GM04504 (cell line): Measurements from ENCODE around the gene CALML5.
A peak's percentile ranks its signal among the peaks of the same experiment; 100 is the strongest.

Source experiments
- DNase-seq: peaks from one replicate; pipeline ENCODE4 v3.0.0-alpha.2; 2012; ENCODE audit warnings: low read depth

CALML5 gene

GRCh38 chr10:5499493-5500140 is at the start of gene CALML5:
Gene CALML5, minus strand, starts transcription at chr10:5499570. Its CDS starts 132 bp downstream, at chr10:5499438.
- no peak for DNase-seq

DNA sequence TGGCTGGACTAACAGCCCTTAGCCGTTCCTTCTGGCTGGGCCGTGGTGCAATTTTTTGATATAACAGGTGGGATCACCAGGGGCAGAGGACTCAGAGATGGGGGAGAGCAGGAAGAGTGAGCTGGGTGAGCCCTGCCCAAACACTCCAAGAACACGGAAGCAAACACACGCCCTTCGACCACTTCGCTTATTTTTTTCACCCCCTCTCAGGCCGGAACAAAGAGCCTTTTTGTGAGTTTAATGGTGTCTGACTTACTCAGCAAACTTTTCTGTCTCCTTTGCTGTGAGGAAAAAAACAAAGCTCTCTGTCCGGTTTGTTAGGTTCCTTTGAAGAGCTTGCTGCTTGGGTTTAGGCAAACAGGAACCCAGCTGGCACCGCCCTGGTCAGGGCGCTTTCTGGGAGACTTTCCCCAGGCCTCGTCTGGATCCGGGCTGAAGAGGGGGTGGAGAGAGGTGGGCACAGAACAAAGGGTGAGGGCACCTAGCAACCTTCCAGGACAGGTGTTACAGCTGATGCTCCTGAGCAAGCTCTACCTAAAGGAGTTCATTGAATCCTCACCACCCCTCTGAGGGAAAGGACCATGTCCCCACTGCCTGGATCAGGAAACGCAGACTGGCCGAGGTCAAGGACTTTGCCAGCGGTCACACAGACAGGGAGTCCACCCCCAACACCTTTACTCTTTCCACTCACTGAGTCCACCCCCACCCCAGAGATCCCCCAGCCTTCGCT is 48.7 kb upstream of the CALML5 start:
- no peak for DNase-seq

DNA sequence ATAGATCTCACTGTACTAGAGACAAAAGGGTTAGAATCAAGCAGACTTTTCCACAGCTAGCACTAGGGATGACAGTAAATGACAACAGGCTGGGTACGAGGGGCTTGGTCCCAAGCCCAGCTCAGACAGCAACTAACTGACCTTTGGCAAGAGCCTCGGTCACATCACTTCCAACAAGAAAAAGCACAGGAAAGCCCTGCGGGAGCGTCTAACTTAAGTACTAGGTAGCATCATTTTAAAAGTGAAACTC is 48.2 kb upstream of the CALML5 start:
- DNase-seq, result no peak

- DNase-seq, result no peak
Measured at GRCh38 chr10:5546891-5547680, 47.7 kb upstream of the CALML5 start.

DNA sequence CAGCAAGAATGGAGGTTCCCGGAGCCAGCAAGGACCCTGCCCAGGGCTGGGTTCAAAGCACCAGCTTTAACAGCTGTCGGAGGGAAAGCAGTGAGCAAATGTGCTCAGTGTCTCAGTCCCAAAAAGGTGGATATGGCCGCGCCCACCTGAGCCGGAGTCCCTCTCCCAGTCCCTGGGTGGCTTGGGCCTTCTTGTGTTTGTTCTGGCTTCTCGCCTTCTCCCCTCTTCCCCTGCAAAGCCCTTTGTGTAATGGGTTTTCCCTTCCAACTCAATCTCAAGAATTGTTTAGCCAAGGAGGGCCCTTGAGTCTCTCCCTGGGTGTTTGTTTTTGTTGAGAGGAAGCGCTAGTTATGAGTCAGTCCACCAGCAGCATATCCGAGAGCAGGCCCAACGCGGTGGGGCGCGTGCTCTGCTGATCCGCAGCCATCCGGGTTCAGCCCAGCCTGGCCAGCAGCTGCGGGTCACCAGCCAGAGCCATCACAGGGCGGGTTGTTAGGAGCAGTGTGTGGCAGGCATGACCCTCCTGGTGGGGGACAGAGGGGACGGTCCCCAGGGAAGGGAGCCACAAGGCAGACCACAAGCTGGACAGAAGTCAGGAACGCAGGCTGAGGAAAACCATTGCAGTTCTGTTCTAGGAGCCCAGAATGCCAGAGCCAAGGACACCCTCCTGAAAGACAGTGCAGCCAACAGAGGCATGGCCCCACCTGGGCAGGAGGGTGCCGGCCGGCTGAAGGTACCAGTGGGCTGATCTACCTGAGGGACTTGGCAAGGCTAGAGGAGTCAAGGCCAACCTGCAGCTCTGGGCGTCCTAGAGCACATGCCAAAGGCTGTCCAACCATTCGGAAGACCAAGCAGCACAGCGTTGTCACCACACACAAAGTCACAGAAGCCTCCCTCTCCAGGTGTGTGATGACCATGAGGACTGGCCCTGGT is 46.7 kb upstream of the CALML5 start:
- DNase-seq, result no peak

GRCh38 chr10:5545426-5545777 is 46.0 kb upstream of the CALML5 start:
- no peak for DNase-seq

- DNase-seq, result no peak
Measured at GRCh38 chr10:5545011-5545410, 45.6 kb upstream of the CALML5 start.

DNA sequence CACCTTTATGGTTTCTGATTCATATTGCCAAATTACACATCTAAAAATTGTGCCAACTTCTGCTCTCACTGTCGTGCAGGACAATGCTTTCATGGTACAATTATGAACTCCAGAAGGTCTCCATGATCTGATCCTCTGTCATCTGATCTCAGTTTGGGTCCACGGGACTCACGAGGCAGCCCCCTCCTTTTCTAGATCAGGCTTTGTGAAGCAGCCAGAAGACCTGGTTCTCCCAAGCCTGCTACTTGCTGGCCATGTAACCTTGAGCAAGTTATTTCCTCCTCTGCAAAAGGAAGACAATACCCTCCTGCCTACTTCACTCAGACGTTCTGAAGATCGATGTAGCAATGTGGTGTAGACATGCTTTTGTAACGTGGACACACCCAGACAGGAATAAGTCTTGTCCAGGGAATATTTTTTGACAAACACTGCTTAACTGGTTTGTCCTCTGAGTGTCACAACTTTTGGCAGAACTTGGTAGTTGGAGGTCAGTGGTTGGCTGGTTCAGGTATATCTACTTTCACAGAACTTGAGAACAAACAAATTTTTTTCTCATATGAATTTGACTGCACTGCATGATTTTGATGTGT is 44.9 kb upstream of the CALML5 start:
- no peak for DNase-seq

DNA sequence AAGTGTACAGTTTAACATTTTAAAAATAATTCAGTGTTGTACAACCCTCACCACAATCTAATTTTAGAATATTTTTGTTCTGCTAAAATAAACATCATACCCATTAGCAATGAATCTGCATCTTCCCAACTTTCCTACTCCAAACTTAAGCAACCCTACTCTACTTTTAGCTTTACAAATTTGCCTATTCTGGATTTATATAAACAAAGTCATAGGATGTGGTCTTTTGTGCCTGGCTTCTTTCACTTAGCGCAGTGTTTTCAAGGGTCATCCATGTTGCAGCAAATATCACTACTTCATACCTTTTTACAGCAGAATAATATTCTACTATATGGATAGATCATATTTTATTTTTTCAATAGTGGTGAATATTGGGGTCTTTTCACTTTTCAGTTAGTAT is 44.3 kb upstream of the CALML5 start:
- DNase-seq, result no peak

DNA sequence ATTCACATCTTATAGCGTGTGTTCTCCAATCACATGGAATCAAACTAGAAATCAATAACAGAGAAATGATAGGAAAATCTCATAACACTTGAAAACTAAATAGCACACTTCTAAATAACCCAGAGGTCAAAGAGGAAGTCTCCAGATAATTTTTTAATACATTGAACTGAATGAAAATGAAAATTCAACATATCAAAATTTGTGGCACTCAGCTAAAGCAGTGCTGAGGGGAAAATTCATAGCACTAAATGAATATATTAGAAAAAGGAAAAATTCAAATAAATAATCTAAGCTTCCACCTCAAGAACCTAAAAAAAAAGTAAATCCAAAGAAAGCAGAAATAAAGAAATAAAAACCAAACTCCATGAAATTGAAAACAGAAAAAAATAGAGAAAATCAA is 42.7 kb upstream of the CALML5 start:
- DNase-seq, result no peak

DNA sequence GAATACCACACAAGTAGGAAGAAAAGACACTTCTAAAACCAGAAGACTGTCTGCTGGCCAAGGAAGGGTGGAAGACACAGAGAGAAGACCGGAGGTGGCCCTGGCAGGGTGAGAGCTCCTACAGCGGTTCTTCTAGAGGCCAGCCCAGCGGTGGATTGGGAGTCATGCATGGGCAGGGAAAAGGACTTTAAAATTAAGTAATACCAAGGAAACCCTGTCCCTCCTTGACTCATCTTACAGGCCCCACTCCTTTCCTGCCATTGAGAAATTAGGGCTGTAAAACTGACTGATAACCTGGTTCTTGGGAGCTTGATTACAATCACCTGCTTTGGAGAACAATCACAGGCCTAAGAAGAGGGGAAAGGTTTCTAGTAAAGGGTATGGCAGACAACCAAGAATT is 41.5 kb upstream of the CALML5 start:
- DNase-seq, result no peak

DNA sequence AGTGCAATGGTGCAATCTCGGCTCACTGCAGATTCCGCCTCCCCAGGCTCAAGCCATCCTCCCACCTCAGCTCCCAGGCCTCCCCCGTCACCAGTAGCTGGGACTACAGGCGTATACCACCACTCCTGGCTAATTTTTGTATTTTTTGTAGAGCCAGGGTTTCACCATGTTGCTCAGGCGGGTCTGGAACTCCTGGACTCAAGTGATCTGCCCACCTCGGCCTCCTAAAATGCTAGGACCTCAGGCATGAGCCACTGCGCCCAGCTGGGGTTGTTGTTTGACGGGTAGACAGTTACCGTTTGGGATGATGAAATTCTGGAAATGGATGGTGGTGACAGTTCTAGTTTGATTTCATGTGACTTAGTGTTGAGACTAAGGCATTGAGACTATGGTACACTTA is 40.7 kb upstream of the CALML5 start:
- no peak for DNase-seq

DNA sequence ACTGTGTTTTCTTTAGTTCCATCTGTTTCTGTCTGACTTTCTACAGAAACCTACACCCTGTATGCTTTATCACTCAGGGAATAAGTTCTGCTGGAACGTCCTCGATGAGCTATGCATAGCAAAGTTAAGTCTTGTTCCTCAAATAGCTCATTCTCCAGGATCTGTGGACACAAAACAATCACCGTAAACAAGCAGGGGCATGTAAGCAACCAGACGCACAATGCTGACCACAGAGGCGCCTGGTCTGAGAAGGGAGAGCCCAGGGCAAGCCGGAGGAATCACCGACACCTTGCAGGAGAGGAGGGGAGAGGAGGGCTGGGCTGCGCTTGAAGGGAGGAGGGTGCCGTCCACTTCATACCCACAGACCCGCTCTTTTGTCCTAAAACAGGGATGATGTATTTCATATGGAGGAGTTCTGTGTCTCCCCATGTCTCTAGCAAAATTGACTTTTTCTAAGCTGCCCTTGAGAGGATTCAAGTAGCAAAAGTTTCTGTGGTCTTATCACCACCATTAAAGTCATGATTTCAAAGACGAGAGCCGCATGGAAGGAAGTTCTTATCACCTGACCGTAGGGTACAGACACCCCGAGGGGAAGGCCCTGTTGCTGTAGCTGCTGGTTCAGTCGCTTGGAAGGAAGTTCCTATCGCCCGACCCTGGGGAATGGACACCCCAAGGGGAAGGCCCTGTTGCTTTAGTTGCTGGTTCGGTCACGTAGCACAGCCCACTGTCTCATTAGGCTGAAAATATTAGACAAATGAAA is 39.7 kb upstream of the CALML5 start:
- DNase-seq, result no peak

- no peak for DNase-seq
Measured at GRCh38 chr10:5538446-5538845, 39.1 kb upstream of the CALML5 start.

DNA sequence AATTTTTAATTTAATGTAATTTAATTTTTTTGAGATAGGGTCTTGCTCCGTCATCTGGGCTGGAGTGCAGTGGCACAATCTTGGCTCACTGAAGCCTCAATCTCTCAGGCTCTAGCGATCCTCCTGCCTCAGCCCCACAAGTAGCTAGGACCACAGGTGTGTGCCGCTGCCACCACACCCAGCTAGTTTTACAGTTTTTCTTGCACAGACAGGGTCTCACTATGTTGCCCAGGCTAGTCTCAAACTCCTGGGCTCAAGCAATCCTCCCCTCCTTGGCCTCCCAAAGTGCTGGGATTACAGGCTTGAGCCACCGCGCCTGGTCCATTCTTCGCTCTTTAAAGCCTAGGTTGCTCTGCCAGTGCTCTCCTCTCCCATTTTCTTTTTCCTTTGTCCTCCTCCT is 38.3 kb upstream of the CALML5 start:
- DNase-seq, result no peak

- DNase-seq, result no peak
Measured at GRCh38 chr10:5536486-5537081, 37.2 kb upstream of the CALML5 start.

DNA sequence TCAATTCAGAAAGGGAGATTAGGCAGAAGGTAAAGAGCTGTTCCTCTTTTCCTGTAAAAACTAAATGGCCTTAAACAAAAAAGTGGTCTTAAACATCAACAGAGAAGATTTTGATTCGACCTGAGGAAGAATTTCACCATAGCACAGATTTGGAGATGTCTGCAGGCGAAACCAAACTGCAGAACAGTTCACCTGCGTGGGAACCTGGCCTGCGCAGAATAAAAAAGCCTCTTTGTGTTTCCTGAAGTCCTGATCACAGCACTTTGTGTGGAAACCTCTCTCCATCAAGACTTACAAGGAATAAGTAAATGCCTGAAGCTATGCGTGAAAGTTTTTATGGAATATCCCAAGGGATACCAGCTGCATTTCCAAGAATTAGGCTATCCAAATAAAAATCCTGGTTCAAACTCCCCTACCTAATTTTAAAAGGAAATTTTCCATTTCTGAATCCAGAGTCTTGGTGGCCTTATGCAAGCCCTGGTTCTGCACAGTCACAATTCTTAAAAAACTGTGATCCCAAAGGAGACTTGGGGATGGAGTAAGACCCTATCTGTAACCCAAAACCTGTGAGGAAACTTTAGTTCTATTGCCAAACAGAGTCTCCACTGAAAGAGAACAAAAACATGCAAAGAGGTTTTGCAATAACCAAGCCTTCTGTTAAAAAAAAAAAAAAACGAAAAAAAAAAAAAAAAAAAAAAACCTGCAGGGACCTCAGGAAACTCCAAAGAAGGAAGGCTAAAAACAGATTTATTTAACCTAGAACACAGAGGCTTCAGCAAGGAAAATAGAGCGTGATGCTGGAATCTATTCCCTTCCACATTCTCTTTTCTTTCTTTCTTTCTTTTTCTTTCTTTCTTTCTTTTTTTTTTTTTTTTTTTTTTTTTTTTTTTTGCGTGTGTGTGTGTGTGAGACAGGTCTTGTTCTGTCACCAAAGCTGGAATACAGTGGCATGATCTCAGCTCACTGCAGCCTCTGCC is 35.8 kb upstream of the CALML5 start:
- peak; percentile 51 for DNase-seq

- DNase-seq, result no peak
Measured at GRCh38 chr10:5534051-5534821, 34.9 kb upstream of the CALML5 start.
